ENCODE results near the gene ZG16B. TPM values are rescaled to one million over a fixed set of nuclear protein-coding genes. Genes with fewer than 3 reads are reported as not detected.

The ZG16B gene
- polyA plus RNA-seq, 2 donors, result 0.77 to 1.1 TPM

DNA sequence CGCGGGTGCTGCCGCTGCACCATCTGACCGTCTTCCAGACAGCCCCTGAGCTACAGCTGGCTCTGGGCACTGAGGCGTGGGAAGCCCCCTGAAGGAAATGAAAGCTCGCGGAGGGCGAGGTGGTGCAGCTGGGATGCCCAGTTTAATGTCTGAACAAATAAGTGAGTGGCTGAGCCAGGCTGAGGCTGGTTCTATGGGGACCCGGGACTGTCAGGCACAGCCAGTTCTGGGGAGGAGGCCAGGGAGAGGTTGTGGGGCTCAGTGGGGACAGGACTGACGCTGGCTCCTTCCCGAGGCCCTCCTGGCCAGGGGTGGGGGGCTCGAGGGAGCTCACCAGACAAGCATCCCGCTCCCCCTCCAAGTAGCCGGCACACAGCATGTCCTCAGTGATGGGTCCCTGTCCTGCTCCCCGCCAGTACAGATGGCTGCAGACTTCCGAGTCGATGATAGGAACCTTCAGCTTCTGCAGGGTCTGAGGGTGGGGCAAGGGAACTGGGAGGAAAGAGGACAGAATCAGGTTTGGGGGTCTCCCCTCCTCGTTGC is 23.5 kb downstream of the ZG16B start:
- Histone ChIP-seq H3K27ac (ENCODE audit: low read depth in 2 of 2, low read length in 1 of 2) (no peak overlapping the region), H3K9me3 (ENCODE audit: control insufficient read depth in 2 of 2, insufficient read depth in 1 of 2, low read depth in 1 of 2, low read length in 1 of 2) (peaks cover 0 to 2% of the 10 kb centered on the region in 2 donors), H3K4me3 (ENCODE audit: low read depth in 1 of 2, low read length in 2 of 2) (no peak overlapping the region), H3K36me3 (ENCODE audit: control insufficient read depth in 2 of 2, insufficient read depth in 2 of 2, low read length in 1 of 2) (peaks cover 0 to 16% of the 10 kb centered on the region in 2 donors), H3K27me3 (ENCODE audit: control insufficient read depth in 1 of 2, insufficient read depth in 2 of 2, low read length in 2 of 2) (no peaks in the 10 kb centered on the region), H3K4me1 (ENCODE audit: control insufficient read depth in 2 of 2, insufficient read depth in 2 of 2, low read length in 1 of 2) (peaks cover 0 to 19% of the 10 kb centered on the region in 2 donors)
- 84 to 86% methylated on average over 18 of the region's 18 CpGs for WGBS, 2 donors

DNA sequence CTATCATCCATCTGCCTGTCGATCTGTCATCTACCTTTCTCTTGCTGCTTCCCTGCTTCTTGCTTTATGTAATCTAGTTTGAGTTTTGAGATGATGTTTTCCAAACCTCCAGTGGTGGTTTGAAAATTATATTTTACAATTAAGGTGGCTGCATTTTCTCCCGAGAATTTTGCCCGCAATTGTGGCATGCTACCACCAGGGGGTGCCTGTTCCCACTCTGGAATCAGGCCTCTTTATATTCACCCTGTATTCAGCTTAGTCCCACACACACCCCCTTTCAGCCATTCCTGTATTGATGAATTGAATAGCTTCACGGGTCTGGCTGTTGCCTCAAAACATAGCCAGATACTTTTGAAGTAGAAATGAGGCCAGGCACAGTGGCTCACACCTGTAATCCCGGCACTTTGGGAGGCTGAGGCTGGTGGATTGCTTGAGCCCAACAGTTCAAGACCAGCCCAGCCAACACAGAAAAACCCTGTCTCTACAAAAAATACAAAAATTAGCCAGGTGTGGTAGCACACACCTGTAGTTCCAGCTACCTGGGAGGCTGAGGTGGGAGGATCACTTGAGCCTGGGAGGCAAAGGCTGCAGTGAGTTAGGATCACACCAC is 24.7 kb downstream of the ZG16B start:
- no peak overlapping the region for H3K27ac ChIP-seq (ENCODE audit: low read depth in 2 of 2, low read length in 1 of 2)
- peaks cover 0 to 19% of the 10 kb centered on the region in 2 donors for H3K4me1 ChIP-seq (ENCODE audit: control insufficient read depth in 2 of 2, insufficient read depth in 2 of 2, low read length in 1 of 2)
- H3K4me3 ChIP-seq (ENCODE audit: low read depth in 1 of 2, low read length in 2 of 2), result no peak overlapping the region
- H3K27me3 ChIP-seq (ENCODE audit: control insufficient read depth in 1 of 2, insufficient read depth in 2 of 2, low read length in 2 of 2), result no peaks in the 10 kb centered on the region
- peaks cover 0 to 2% of the 10 kb centered on the region in 2 donors for H3K9me3 ChIP-seq (ENCODE audit: control insufficient read depth in 2 of 2, insufficient read depth in 1 of 2, low read depth in 1 of 2, low read length in 1 of 2)
- 71 to 81% methylated on average over 5 of the region's 5 CpGs for WGBS, 2 donors
- peaks cover 0 to 18% of the 10 kb centered on the region in 2 donors for H3K36me3 ChIP-seq (ENCODE audit: control insufficient read depth in 2 of 2, insufficient read depth in 2 of 2, low read length in 1 of 2)

DNA sequence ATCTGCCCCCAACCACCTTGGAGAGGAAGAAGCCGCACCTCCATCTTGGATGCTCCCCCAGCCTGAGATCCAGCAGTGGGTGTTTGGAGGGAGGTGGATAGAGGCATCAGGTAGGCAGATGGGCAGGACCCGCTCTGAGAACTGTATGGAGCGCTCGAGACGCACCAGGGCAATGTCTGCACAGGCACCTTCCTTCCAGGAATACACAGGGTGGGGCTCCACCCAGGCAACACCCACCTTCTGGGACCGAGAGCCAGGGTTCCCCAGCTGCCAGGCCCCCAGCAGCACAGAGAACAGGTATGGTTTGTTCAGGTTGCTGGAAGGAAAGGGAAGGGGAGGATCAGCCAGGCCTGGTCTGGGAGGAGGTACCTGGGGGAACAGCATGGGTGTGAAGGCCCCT is 25.4 kb downstream of the ZG16B start:
- Histone ChIP-seq H3K9me3 (ENCODE audit: control insufficient read depth in 2 of 2, insufficient read depth in 1 of 2, low read depth in 1 of 2, low read length in 1 of 2) (peaks cover 1 to 2% of the 10 kb centered on the region in 2 donors), H3K27ac (ENCODE audit: low read depth in 2 of 2, low read length in 1 of 2) (peak overlapping the region; percentile 74 to 95), H3K4me1 (ENCODE audit: control insufficient read depth in 2 of 2, insufficient read depth in 2 of 2, low read length in 1 of 2) (peaks cover 0 to 16% of the 10 kb centered on the region in 2 donors), H3K36me3 (ENCODE audit: control insufficient read depth in 2 of 2, insufficient read depth in 2 of 2, low read length in 1 of 2) (peaks cover 0 to 18% of the 10 kb centered on the region in 2 donors), H3K4me3 (ENCODE audit: low read depth in 1 of 2, low read length in 2 of 2) (peak overlapping the region; percentile 18 to 71), H3K27me3 (ENCODE audit: control insufficient read depth in 1 of 2, insufficient read depth in 2 of 2, low read length in 2 of 2) (no peaks in the 10 kb centered on the region)
- WGBS, 2 donors, result 59 to 60% methylated on average over 6 of the region's 6 CpGs

DNA sequence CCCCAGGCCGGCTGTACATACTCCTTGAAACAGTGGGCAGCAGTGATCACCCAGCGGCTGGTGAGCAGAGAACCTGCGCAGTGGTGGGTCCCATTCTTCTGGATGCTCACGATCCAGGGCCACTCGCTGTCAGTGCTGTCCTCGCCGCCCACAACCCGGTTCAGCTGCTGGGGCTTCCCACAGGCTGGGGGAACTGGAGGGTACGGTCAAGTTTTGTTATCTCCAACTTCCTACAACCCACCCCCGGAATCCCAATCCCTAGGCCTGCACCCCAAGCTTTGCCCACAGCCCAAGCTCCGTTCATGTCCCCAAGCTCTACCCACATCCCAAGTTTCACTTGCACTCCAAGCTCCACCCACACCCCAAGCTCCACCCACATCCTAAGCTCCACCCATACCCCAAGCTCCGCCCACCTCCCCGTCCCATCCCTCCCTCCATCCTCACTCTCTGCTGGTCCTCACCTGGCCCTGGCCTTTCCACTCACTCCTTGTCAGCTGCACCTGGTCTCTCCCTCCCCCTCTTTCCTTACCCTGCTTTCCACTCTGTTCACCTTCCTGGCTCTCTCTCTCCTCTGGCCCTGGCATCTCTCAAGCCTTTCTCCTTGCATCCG is 26.1 kb downstream of the ZG16B start:
- Histone ChIP-seq H3K27ac (ENCODE audit: low read depth in 2 of 2, low read length in 1 of 2) (peak overlapping the region; percentile 94 to 95), H3K27me3 (ENCODE audit: control insufficient read depth in 1 of 2, insufficient read depth in 2 of 2, low read length in 2 of 2) (no peaks in the 10 kb centered on the region), H3K9me3 (ENCODE audit: control insufficient read depth in 2 of 2, insufficient read depth in 1 of 2, low read depth in 1 of 2, low read length in 1 of 2) (peaks cover 5 to 6% of the 10 kb centered on the region in 2 donors), H3K4me3 (ENCODE audit: low read depth in 1 of 2, low read length in 2 of 2) (peak overlapping the region; percentile 71 to 73), H3K36me3 (ENCODE audit: control insufficient read depth in 2 of 2, insufficient read depth in 2 of 2, low read length in 1 of 2) (peaks cover 0 to 18% of the 10 kb centered on the region in 2 donors), H3K4me1 (ENCODE audit: control insufficient read depth in 2 of 2, insufficient read depth in 2 of 2, low read length in 1 of 2) (peaks cover 0 to 16% of the 10 kb centered on the region in 2 donors)
- 84% methylated on average over 14 of the region's 14 CpGs for WGBS, 2 donors

DNA sequence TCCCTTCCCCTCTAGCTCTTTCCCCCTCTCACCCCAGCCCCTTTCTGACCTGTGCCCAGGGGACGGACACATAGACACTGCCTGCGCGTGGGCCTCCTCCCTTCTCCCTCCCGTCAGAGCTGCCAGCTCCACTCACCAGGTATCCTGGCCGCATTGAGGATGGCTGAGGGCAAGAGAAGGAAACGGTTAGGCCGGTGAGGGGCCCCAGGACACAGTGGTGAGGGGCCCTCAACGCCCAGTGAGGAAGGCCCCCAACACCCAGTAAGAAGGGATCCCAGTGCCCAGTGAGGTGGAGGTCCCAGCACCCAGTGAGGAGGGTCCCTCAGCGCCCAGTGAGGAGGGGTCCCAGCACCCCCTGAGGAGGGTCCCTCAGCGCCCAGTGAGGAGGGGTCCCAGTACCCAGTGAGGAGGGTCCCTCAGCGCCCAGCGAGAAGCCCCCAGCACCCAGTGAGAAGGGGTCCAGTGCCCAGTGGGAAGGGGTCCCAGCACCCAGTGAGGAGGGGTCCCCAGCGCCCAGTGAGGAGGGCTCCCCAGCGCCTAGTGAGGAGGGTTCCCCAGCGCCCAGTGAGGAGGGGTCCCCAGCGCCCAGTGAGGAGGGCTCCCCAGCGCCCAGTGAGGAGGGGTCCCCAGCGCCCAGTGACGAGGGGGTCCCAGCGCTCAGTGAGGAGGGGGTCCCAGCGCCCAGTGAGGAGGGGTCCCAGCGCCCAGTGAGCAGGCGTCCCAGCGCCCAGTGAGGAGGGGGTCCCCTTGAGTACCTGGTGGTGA is 26.8 kb downstream of the ZG16B start:
- WGBS, 2 donors, result 80 to 87% methylated on average over 20 to 24 of the region's 24 CpGs
- Histone ChIP-seq H3K27ac (ENCODE audit: low read depth in 2 of 2, low read length in 1 of 2) (peak overlapping the region; percentile 94 to 95), H3K9me3 (ENCODE audit: control insufficient read depth in 2 of 2, insufficient read depth in 1 of 2, low read depth in 1 of 2, low read length in 1 of 2) (peaks cover 5 to 6% of the 10 kb centered on the region in 2 donors), H3K4me1 (ENCODE audit: control insufficient read depth in 2 of 2, insufficient read depth in 2 of 2, low read length in 1 of 2) (peaks cover 0 to 16% of the 10 kb centered on the region in 2 donors), H3K4me3 (ENCODE audit: low read depth in 1 of 2, low read length in 2 of 2) (peak overlapping the region; percentile 71 to 73), H3K36me3 (ENCODE audit: control insufficient read depth in 2 of 2, insufficient read depth in 2 of 2, low read length in 1 of 2) (peaks cover 0 to 18% of the 10 kb centered on the region in 2 donors), H3K27me3 (ENCODE audit: control insufficient read depth in 1 of 2, insufficient read depth in 2 of 2, low read length in 2 of 2) (no peaks in the 10 kb centered on the region)

DNA sequence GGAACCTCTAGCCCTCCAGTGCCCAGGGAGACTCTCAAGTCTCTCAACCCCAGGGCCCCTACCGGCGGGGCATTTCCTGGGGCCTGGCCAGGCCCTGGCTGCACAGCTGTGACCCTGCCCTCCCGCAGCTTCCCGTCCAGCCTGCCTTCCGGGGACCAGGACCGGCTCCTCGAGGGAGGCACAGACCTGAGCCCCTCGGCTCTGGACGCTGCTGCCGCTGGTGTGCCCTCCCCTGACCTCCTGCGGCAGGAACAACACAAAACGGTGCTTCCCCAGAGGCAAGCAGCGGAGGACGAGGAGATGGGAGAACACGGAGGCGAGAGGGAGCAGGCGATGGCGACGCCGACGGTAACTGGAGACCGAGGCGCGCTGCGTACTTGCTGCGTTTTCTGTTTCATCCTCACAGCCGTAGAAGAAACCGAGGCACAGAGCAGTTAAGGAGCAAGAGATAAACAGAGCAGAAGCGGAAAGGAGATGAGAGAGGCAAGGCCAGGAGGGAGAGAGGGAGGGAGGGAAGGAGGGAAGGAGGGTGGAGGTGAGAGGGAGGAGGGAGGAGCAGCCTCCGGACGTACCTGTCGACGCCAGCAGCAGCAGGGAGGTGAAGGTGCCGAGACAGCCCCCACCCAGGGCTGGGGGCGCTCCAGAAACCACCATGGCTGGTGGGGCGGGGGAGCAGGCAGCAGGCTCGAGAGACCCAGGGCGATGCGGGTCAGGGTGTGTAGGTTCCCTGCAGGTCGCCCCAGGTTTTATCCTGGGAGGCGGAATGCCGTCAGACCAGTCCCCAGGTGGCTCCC is 27.5 kb downstream of the ZG16B start, which contains the start of gene PRSS22:
TSS of gene PRSS22 (minus strand) at position 720 of the 794 bp plus-strand sequence. CDS start at position 654, 66 bp downstream.
- peaks cover 0 to 18% of the 10 kb centered on the region in 2 donors for H3K36me3 ChIP-seq (ENCODE audit: control insufficient read depth in 2 of 2, insufficient read depth in 2 of 2, low read length in 1 of 2)
- peak within 1 kb of the TSS; percentile 94 to 95 for H3K27ac ChIP-seq (ENCODE audit: low read depth in 2 of 2, low read length in 1 of 2)
- 6 to 7% methylated on average over 42 of the region's 42 CpGs for WGBS, 2 donors
- H3K4me1 ChIP-seq (ENCODE audit: control insufficient read depth in 2 of 2, insufficient read depth in 2 of 2, low read length in 1 of 2), result peaks cover 0 to 16% of the 10 kb centered on the region in 2 donors
- peak within 1 kb of the TSS; percentile 71 to 73 for H3K4me3 ChIP-seq (ENCODE audit: low read depth in 1 of 2, low read length in 2 of 2)
- H3K27me3 ChIP-seq (ENCODE audit: control insufficient read depth in 1 of 2, insufficient read depth in 2 of 2, low read length in 2 of 2), result no peaks in the 10 kb centered on the region
- peaks cover 5 to 6% of the 10 kb centered on the region in 2 donors for H3K9me3 ChIP-seq (ENCODE audit: control insufficient read depth in 2 of 2, insufficient read depth in 1 of 2, low read depth in 1 of 2, low read length in 1 of 2)

DNA sequence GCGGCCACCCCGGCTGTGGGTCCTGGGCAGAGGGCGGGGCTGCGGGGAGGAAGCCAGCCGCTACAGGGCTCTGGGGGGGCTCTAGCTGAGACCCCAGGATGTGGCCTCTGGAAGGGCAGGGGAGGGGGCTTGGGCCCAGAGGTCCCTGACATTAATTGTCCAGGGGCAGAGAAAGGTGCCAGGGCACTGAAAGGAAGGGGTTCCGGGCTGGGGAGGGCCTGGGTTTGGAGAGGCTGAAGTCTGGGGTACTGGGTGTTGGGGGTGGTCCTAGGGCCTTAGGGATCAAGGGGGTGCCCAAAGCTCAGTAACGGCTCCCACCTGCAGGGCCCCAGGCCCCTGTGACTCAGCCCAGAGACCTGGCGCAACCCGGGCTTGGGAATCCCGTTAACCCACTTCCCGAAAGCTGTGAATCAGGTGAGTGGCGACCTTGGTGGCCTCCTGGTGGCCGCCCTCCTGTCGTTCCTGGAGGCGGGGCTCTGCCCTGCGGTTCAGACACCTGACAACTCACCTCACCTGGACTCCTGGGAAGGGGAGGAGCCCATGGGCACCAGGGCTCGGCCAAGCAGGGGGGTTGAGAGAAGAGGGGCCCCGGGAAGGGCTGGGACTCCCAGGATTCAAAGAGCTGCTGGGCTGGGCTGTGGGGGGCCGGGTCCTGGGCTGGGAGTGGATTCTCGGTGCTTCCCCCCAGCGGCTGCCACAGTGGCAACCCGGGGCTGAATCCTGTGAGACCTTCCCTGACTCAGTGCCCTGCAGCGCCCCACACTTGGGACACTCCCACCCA is 28.3 kb downstream of the ZG16B start:
- Histone ChIP-seq H3K4me3 (ENCODE audit: low read depth in 1 of 2, low read length in 2 of 2) (peak overlapping the region; percentile 71 to 73), H3K27me3 (ENCODE audit: control insufficient read depth in 1 of 2, insufficient read depth in 2 of 2, low read length in 2 of 2) (no peaks in the 10 kb centered on the region), H3K9me3 (ENCODE audit: control insufficient read depth in 2 of 2, insufficient read depth in 1 of 2, low read depth in 1 of 2, low read length in 1 of 2) (peaks cover 5 to 6% of the 10 kb centered on the region in 2 donors), H3K4me1 (ENCODE audit: control insufficient read depth in 2 of 2, insufficient read depth in 2 of 2, low read length in 1 of 2) (peaks cover 0 to 16% of the 10 kb centered on the region in 2 donors), H3K27ac (ENCODE audit: low read depth in 2 of 2, low read length in 1 of 2) (peak overlapping the region; percentile 94 to 95), H3K36me3 (ENCODE audit: control insufficient read depth in 2 of 2, insufficient read depth in 2 of 2, low read length in 1 of 2) (peaks cover 0 to 12% of the 10 kb centered on the region in 2 donors)
- WGBS, 2 donors, result 8 to 12% methylated on average over 21 to 23 of the region's 23 CpGs

DNA sequence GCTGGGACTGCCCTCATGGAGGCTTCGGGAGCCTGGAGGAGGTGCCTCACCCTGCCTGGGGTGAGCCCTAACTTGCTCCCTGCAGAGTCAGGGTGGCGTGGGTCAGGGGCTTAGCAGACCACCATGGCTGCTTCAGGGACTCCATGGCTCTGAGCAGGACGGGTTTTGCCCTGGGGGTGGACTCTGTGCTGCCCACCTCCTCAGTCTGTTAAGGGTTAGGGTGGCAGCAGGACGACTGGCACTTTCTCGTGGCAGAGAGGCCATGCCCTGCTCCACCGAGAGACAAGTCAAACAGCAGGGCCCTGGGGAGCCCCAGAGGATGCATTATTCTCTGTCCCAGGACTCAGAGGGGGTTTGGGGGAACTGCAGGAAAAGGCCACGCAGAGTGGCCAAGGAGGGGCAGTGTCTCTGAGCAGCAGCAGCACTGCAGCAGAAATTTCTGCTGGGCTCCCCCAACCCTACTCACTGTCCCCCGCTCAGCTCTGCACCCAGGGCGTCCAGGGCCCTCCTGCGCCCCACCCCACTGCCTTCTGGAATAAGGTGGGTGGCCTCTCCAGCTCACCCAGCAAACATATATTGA is 29.7 kb downstream of the ZG16B start:
- H3K27ac ChIP-seq (ENCODE audit: low read depth in 2 of 2, low read length in 1 of 2), result no peak overlapping the region
- H3K27me3 ChIP-seq (ENCODE audit: control insufficient read depth in 1 of 2, insufficient read depth in 2 of 2, low read length in 2 of 2), result no peaks in the 10 kb centered on the region
- peaks cover 4 to 5% of the 10 kb centered on the region in 2 donors for H3K9me3 ChIP-seq (ENCODE audit: control insufficient read depth in 2 of 2, insufficient read depth in 1 of 2, low read depth in 1 of 2, low read length in 1 of 2)
- peaks cover 0 to 7% of the 10 kb centered on the region in 2 donors for H3K36me3 ChIP-seq (ENCODE audit: control insufficient read depth in 2 of 2, insufficient read depth in 2 of 2, low read length in 1 of 2)
- 75 to 80% methylated on average over 10 of the region's 10 CpGs for WGBS, 2 donors
- H3K4me3 ChIP-seq (ENCODE audit: low read depth in 1 of 2, low read length in 2 of 2), result no peak overlapping the region
- H3K4me1 ChIP-seq (ENCODE audit: control insufficient read depth in 2 of 2, insufficient read depth in 2 of 2, low read length in 1 of 2), result peaks cover 0 to 12% of the 10 kb centered on the region in 2 donors
